T-helper 1 cell (primary cell): ENCODE measurements around the gene ZBTB5.
"Not testable (repeated sequence)": the region's sequence is repeated elsewhere in the genome, so short reads cannot be mapped to it uniquely, and the experiment has no call there.

ENCODE experiments used
- DNase-seq, 5 donors: peaks; one replicate each; pipeline ENCODE4 v3.0.0-alpha.2; 2012 to 2020

Gene ZBTB5

GRCh38 chr9:37405764-37406380, 59.4 kb downstream of the ZBTB5 start:
- no peak for DNase-seq

DNA sequence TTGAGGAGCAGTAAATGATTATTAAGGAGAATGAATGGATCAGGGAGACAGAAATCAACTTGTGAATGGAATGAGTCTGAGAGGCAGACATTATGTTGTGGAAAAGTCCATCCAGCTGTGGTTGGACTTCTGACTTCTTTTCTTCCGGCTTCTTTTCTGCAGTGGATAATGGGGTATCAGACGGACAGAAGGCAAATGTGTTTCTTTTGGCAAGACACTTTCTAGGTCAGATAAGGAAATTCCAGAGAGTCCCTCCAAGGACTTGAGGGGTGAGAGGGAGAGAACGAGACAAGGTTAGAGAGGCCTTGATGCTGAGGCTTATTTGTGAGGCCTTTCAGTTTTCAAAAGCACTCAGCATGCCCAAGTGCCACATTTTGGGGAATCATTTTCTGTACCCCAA, 59.9 kb downstream of the ZBTB5 start:
- DNase-seq: no peak

DNA sequence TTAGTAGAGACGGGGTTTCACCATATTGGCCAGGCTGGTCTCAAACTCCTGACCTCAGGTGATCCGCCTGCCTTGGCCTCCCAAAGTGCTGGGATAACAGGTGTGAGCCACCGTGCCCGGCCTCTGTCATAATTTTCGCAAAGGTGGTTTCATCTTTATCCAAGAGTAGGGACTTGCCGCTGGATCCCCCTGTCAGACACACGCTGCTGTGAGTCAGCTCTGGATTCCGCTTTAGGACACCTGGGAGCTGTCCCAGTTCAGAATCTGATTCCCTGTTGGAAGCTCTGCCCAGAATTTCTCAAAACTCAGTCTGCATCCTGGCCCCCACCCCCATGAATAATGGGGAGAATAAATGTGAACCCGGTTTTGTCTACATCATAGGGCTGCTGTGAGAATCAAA, 60.7 kb downstream of the ZBTB5 start:
- no peak for DNase-seq

GRCh38 chr9:37399336-37399735, 65.9 kb downstream of the ZBTB5 start:
- DNase-seq: no peak

DNA sequence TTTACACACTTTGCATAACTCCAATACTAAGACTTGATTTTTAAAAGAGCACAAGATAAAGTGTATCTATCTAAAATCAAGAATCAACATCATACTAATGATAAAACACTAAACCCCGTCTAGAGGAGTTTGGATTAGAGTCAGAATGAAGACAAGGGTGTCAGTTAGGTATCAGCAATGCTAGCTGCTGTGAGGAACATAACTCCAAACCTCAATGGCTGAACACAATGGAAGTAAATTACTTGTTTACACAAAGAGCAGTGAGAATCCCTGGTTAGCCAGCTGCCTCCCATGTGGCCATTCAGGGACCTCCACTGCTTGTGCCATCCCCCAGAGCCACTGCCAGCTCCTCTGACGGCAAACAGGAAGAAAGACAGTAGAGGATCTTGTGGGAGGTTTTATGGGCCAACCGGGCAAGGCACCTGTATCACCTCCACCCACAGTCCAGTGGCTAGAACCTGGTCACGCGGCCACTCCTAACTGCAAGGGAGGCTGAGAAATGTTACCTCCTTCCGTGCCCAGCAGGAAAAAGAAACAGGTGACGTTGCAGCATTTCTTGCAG, 66.7 kb downstream of the ZBTB5 start:
- no peak for DNase-seq

DNA sequence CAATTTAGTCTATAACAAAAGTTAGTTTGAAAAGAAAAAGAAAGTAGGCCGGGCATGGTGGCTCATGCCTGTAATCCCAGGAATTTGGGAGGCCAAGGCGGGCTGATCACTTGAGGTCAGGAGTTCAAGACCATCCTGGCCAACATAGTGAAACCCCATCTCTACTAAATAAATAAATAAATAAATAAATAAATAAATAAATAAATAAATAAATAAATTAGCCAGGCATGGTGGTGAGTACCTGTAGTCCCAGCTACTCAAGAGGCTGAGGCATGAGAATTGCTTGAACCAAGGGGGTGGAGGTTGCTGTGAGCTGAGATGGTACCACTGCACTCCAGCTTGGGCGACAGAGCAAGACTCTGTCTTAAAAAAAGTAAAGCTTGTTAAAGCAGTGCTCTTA, 67.3 kb downstream of the ZBTB5 start:
- not testable (repeated sequence) for DNase-seq

- DNase-seq: no peak
Measured at GRCh38 chr9:37395663-37396062, 69.6 kb downstream of the ZBTB5 start.

- no peak for DNase-seq
Measured at GRCh38 chr9:37395229-37395628, 70.0 kb downstream of the ZBTB5 start.

GRCh38 chr9:37392272-37392671, 73.0 kb downstream of the ZBTB5 start:
- no peak for DNase-seq

DNA sequence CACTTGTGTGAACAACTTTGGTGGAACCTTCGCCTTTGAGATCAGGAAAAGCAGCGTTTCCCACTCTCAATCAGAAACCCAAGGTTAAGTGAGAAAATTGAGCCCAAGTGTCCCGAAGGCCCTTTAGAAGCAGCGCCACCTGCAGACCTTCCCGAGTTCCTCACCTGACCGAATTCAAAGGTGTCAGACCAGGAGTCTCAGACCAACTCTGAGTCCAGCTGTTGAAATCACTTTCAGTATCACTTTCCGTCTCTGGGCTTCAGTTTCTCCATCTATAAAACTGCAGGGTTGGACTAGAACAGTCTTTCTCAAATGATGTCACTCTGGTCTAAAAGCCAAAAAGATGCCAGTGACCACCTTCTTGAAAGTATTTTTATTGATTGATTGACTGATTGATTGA, 74.5 kb downstream of the ZBTB5 start:
- peak in 2 of 5 donors; percentile 19 to 27 for DNase-seq
